LNCaP clone FGC (cell line): ENCODE results near the gene ESCO1.

Source experiments
- DNase-seq: peaks from one replicate; pipeline ENCODE4 v3.0.0-alpha.2; 2011; ENCODE audit warnings: low read depth
- H3K4me3 ChIP-seq: 2 replicates; pipeline ENCODE4 v1.5.1; 2011; ENCODE audit warnings: mild to moderate bottlenecking, low read depth, low read length, control low read depth
- CTCF ChIP-seq: IDR thresholded peaks from 2 replicates; pipeline ENCODE4 v1.5.1; 2012; ENCODE audit warnings: mild to moderate bottlenecking; ENCODE audit not compliant: control insufficient read depth, insufficient read depth; ENCODE audit errors: extremely low read depth

ESCO1 gene

DNA sequence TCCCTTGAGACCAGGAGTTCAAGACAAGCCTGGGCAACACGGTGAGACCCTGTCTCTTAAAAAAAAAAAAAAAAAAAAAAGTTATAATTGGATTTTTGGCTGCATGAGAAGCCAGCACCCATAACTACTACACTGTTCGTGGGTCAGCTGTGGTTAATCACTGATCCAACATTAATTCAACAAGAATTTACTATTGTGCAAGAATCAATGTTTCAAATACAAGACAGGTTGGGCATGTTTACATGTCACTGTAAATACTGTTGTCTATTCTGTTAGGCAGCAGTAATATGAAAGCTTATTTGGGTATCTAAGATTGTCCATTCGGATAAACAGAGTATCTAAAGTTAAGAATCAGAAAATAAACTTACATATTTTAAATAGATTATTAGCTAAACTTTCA is 62.3 kb downstream of the ESCO1 start:
- DNase-seq: no peak
- H3K4me3 ChIP-seq: no peak overlapping the region
- TF ChIP-seq CTCF: no peak

GRCh38 chr18:21534327-21534726 is 66.2 kb downstream of the ESCO1 start:
- peak; percentile 18 for DNase-seq
- TF ChIP-seq CTCF: no peak
- no peak overlapping the region for H3K4me3 ChIP-seq

DNA sequence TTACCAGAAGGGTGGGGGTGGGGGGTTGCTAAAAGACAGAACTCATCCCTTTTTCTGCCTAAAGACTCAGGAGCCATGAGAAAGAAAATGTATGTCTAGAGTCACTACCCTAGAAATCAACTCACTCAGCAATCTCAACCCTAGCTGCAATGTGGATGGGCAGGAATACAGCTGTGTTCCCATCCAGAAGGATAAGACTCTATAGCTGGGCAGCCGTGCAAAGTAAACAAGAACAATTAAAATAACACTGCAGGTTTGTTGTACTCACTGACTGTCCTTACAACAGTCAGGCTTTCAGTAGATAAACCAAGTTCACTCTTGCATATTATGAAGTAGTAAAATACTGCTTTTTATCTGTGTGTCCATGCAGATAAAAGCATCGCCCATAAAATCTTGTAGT is 74.0 kb downstream of the ESCO1 start:
- TF ChIP-seq CTCF: no peak
- no peak overlapping the region for H3K4me3 ChIP-seq
- peak; percentile 59 for DNase-seq

DNA sequence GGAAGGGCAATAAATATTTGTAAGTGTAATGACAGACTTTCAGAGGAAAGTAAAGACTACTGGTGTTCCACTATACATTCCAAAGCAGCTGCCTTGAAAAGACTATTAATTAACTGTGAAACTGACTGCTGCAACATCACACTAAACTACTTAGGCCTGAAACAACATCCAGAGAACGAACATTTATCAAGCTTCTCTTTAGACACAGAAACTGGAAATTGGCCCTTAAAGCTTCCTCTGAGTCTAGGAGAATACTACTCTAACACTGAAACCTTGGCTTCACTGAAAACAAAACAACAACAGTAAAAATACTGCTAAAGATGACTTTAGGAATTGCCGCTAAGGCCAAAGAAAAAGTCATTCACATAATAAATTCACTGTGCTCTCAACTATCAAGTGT is 74.6 kb downstream of the ESCO1 start:
- no peak for TF ChIP-seq CTCF
- no peak overlapping the region for H3K4me3 ChIP-seq
- DNase-seq: no peak

GRCh38 chr18:21522530-21522929 is 78.0 kb downstream of the ESCO1 start:
- DNase-seq: no peak
- no peak overlapping the region for H3K4me3 ChIP-seq
- TF ChIP-seq CTCF: no peak

DNA sequence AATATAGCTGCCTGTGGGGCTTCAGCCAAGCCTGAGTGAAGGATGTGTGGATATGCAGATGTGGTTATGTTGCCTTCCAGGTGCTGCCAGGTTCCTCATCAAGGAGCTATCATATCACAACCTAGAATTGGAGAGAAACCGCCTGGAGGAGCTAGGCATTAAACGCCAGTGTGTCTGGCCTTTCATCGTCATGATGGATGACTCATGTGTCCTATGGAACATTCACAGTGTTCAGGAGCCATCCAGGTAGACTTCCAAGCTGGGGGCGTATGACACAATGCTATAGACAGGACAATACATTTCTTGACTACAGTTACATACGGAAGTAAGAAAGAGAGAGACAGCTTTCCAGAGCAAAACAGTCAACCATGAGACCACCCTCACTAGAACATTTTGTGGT is 86.8 kb downstream of the ESCO1 start:
- no peak for DNase-seq
- H3K4me3 ChIP-seq: no peak overlapping the region
- TF ChIP-seq CTCF: no peak

DNA sequence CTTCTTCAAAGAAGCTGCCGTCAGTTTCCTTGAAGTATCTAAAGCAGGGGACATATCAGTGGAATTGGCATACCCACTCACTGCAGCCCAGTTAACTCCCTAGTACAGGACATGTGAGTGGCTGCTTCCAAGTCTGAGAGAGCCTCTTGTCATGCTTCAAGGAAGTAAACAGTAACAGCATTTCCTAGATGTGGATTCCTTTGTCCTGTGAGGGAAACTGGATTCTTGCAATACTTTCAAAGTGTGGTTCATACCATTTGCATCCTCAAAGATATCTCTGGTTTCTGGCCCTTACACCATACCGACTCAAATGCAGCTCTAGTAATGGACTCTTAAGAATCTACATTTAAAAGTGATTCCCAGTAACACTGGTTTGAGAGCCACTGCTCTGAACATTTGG is 87.2 kb downstream of the ESCO1 start:
- no peak for TF ChIP-seq CTCF
- no peak for DNase-seq
- no peak overlapping the region for H3K4me3 ChIP-seq
